AG04449 (cell line): Measurements from ENCODE around the gene QPCT.

Source experiments
- CTCF ChIA-PET: fragments of 350-600 bp; formaldehyde crosslinking; extraction: SDS; loops from one replicate; lab custom pipeline; 2021; ENCODE audit warnings: antibody characterized with exemption; lab: Yijun Ruan, JAX
- POLR2A ChIA-PET: fragments of 400-600, 350-600 bp; formaldehyde crosslinking; extraction: SDS; loops from one replicate; lab custom pipeline; 2020; ENCODE audit warnings: antibody characterized with exemption, inconsistent platforms; lab: Yijun Ruan, JAX
- DNase-seq: peaks from one replicate; pipeline ENCODE4 v3.0.0-alpha.2; 2010; ENCODE audit warnings: low read depth, low spot score
- H3K4me3 ChIP-seq: 2 replicates; pipeline ENCODE4 v1.5.1; 2011; ENCODE audit warnings: low read depth, mild to moderate bottlenecking, control low read depth, low read length
- CTCF ChIP-seq: IDR thresholded peaks from one replicate; pipeline ENCODE4 v1.5.1; 2011; ENCODE audit warnings: mild to moderate bottlenecking, moderate library complexity, low read length, control low read depth, inconsistent platforms; ENCODE audit not compliant: insufficient read depth; ENCODE audit errors: missing control alignments

QPCT gene

GRCh38 chr2:37365669-37366068 lies 21.2 kb downstream of the QPCT start:
- no peak overlapping the region for H3K4me3 ChIP-seq
- CTCF ChIA-PET: no interaction called here
- POLR2A ChIA-PET: no interaction called here
- TF ChIP-seq CTCF: no peak
- no peak for DNase-seq

GRCh38 chr2:37366773-37367172 lies 22.3 kb downstream of the QPCT start:
- POLR2A ChIA-PET: no interaction called here
- H3K4me3 ChIP-seq: no peak overlapping the region
- CTCF ChIA-PET: interaction anchor here (1.0 to 1.1 kb wide), 2 partner anchors 8 to 24 kb away, joined by 3 to 4 read pairs; no protein-coding TSS in a partner anchor
- no peak for TF ChIP-seq CTCF
- DNase-seq: no peak

GRCh38 chr2:37367310-37367709 lies 22.9 kb downstream of the QPCT start:
- ChIA-PET POLR2A (no interaction called here), CTCF (interaction anchor here (1.0 to 1.7 kb wide), 5 partner anchors 8 to 56 kb away, joined by 3 to 5 read pairs (median 4); no protein-coding TSS in a partner anchor)
- DNase-seq: no peak
- H3K4me3 ChIP-seq: no peak overlapping the region
- no peak for TF ChIP-seq CTCF

- DNase-seq: no peak
Observed at GRCh38 chr2:37367984-37368383, 23.6 kb downstream of the QPCT start.

GRCh38 chr2:37370666-37371065 lies 26.2 kb downstream of the QPCT start:
- no peak overlapping the region for H3K4me3 ChIP-seq
- ChIA-PET CTCF (no interaction called here), POLR2A (no interaction called here)
- no peak for TF ChIP-seq CTCF
- DNase-seq: no peak

More at GRCh38 chr2:37367984-37368383, 23.6 kb downstream of the QPCT start:
- TF ChIP-seq CTCF: no peak
- POLR2A ChIA-PET: no interaction called here
- no peak overlapping the region for H3K4me3 ChIP-seq
- CTCF ChIA-PET: interaction anchor here (1.0 to 1.7 kb wide), 4 partner anchors 10 to 57 kb away, joined by 3 to 5 read pairs (median 4); no protein-coding TSS in a partner anchor

GRCh38 chr2:37372000-37372399 lies 27.6 kb downstream of the QPCT start:
- H3K4me3 ChIP-seq: no peak overlapping the region
- ChIA-PET CTCF (no interaction called here), POLR2A (no interaction called here)
- no peak for TF ChIP-seq CTCF
- DNase-seq: no peak
